GM12801 (cell line): Measurements from ENCODE around the gene VPREB3.

Source experiments
- CTCF ChIP-seq: IDR thresholded peaks from one replicate; pipeline ENCODE4 v1.5.1; 2011; ENCODE audit warnings: control low read depth; ENCODE audit not compliant: insufficient read length; ENCODE audit errors: extremely low read depth

Gene VPREB3

GRCh38 chr22:23709107-23709506 is 45.1 kb downstream of the VPREB3 start:
- TF ChIP-seq CTCF = no peak

GRCh38 chr22:23708270-23708669 is 46.0 kb downstream of the VPREB3 start:
- TF ChIP-seq CTCF = no peak

- no peak for TF ChIP-seq CTCF
Observed at GRCh38 chr22:23705358-23705757, 48.9 kb downstream of the VPREB3 start.

GRCh38 chr22:23704829-23705228 is 49.4 kb downstream of the VPREB3 start:
- TF ChIP-seq CTCF = no peak

- no peak for TF ChIP-seq CTCF
Observed at GRCh38 chr22:23704062-23704461, 50.2 kb downstream of the VPREB3 start.
